H1 (cell line): ENCODE measurements around the gene TRAPPC12. TPM values are rescaled to one million over a fixed set of nuclear protein-coding genes. Genes with fewer than 3 reads are reported as not detected.

Source experiments
- CTCF ChIA-PET: fragments of 300-600 bp; sonication (Branson Sonifier 250); formaldehyde crosslinking; loops from one replicate; lab custom pipeline; 2021; ENCODE audit not compliant: partially characterized antibody; lab: Charles Lee
- POLR2A ChIA-PET: fragments of 300-600 bp; sonication (Branson Sonifier 250); formaldehyde crosslinking; loops from one replicate; lab custom pipeline; 2021; ENCODE audit warnings: inconsistent platforms; ENCODE audit not compliant: partially characterized antibody; lab: Charles Lee
- DNase-seq, 2 experiments: peaks; one replicate each; pipeline versions ENCODE4 v3.0.0 to v3.0.0-alpha.2; 2010 to 2022; ENCODE audit warnings: low spot score in 2 of 2, low read depth in 1 of 2, mixed read lengths in 1 of 2
- FAIRE-seq: peaks from 2 replicates; lab custom pipeline; 2011; peaks lifted over from hg19 to GRCh38; lab: Jason Lieb, UNC
- H2AFZ ChIP-seq: 2 replicates; pipeline ENCODE4 v1.8.1; 2012; ENCODE audit warnings: low read length, inconsistent platforms
- H2AK5ac ChIP-seq: 2 replicates; pipeline ENCODE4 v1.6.1; 2013; ENCODE audit warnings: low read depth, low read length
- H2BK120ac ChIP-seq: replicated peaks from 2 replicates; pipeline ENCODE3; 2013; ENCODE audit warnings: low read depth, low read length, inconsistent platforms
- H2BK12ac ChIP-seq: 2 replicates; pipeline ENCODE4 v1.6.1; 2013; ENCODE audit warnings: low read depth, low read length
- H2BK15ac ChIP-seq: 2 replicates; pipeline ENCODE4 v1.6.1; 2013; ENCODE audit warnings: low read length
- H2BK20ac ChIP-seq: 2 replicates; pipeline ENCODE4 v1.6.1; 2013; ENCODE audit warnings: low read length
- H2BK5ac ChIP-seq: 2 replicates; pipeline ENCODE4 v1.6.1; 2013; ENCODE audit warnings: low read depth, low read length
- H3K14ac ChIP-seq: 2 replicates; pipeline ENCODE4 v1.6.1; 2013; ENCODE audit warnings: inconsistent platforms; ENCODE audit not compliant: insufficient read length
- H3K18ac ChIP-seq: 2 replicates; pipeline ENCODE4 v1.6.1; 2013; ENCODE audit warnings: low read length; ENCODE audit errors: extremely low read depth
- H3K23ac ChIP-seq: 2 replicates; pipeline ENCODE4 v1.6.1; 2013; ENCODE audit warnings: inconsistent platforms; ENCODE audit not compliant: insufficient read length
- H3K23me2 ChIP-seq: 2 replicates; pipeline ENCODE4 v1.6.1; 2013; ENCODE audit warnings: low read depth, low read length
- H3K27ac ChIP-seq: 2 replicates; pipeline ENCODE4 v1.6.1; 2011; ENCODE audit warnings: low read depth, low read length, inconsistent platforms
- H3K27me3 ChIP-seq, 4 experiments: replicated peaks in 1 of 4; 1 replicate in 1 of 4; 2 replicates in 3 of 4; pipeline versions ENCODE4 v1.6.1 to v1.8.1; 2011 to 2013; ENCODE audit warnings: low read length in 3 of 4, mild to moderate bottlenecking in 3 of 4, inconsistent platforms in 2 of 4, mixed read lengths in 2 of 4, moderate library complexity in 1 of 4; ENCODE audit not compliant: control insufficient read depth in 3 of 4, insufficient read depth in 3 of 4; ENCODE audit errors: extremely low read depth in 1 of 4
- H3K36me3 ChIP-seq, 4 experiments: 2 replicates each; pipeline versions ENCODE4 v1.6.1 to v1.8.1; 2011 to 2013; ENCODE audit warnings: mild to moderate bottlenecking in 4 of 4, low read length in 3 of 4, moderate library complexity in 2 of 4, control low read depth in 1 of 4, inconsistent platforms in 1 of 4; ENCODE audit not compliant: insufficient read depth in 4 of 4, control insufficient read depth in 2 of 4
- H3K4ac ChIP-seq: replicated peaks from 2 replicates; pipeline ENCODE3; 2013; ENCODE audit warnings: low read length, low read depth, mixed read lengths, inconsistent platforms; ENCODE audit not compliant: insufficient read length
- H3K4me1 ChIP-seq, 4 experiments: replicated peaks in 1 of 4; 1 replicate in 1 of 4; 2 replicates in 3 of 4; pipeline versions ENCODE4 v1.6.1 to v1.8.1; 2011 to 2013; ENCODE audit warnings: low read length in 3 of 4, inconsistent platforms in 2 of 4, mixed read lengths in 1 of 4; ENCODE audit not compliant: insufficient read depth in 4 of 4, control insufficient read depth in 3 of 4
- H3K4me2 ChIP-seq, 2 experiments: 2 replicates each; pipeline versions ENCODE4 v1.6.1 to v1.8.1; 2011 to 2013; ENCODE audit warnings: low read depth in 2 of 2, low read length in 2 of 2, control low read depth in 1 of 2, inconsistent platforms in 1 of 2, mild to moderate bottlenecking in 1 of 2; ENCODE audit not compliant: insufficient read depth in 1 of 2
- H3K4me3 ChIP-seq, 4 experiments: fragments of 200-600, 300-600 bp in 1 of 4; sonication (generic), shearing (Covaris generic), sonication (Bioruptor Twin) in 1 of 4; 2 replicates each; pipeline versions ENCODE4 v1.5.1 to v1.8.1; 2011 to 2016; ENCODE audit warnings: low read length in 4 of 4, low read depth in 3 of 4, control low read depth in 2 of 4, inconsistent platforms in 2 of 4, mild to moderate bottlenecking in 2 of 4, mixed read lengths in 1 of 4, moderate library complexity in 1 of 4; ENCODE audit not compliant: insufficient read depth in 2 of 4; ENCODE audit errors: extremely low read depth in 1 of 4
- H3K56ac ChIP-seq: replicated peaks from 2 replicates; pipeline ENCODE3; 2013; ENCODE audit warnings: low read depth, mild to moderate bottlenecking, mixed read lengths, low read length, inconsistent platforms; ENCODE audit not compliant: insufficient read length
- H3K79me1 ChIP-seq: 2 replicates; pipeline ENCODE4 v1.6.1; 2013; ENCODE audit warnings: low read depth, low read length, control low read depth
- H3K79me2 ChIP-seq, 2 experiments: 2 replicates each; pipeline versions ENCODE4 v1.6.1 to v1.8.1; 2012 to 2013; ENCODE audit warnings: low read length in 2 of 2, mild to moderate bottlenecking in 2 of 2, inconsistent platforms in 1 of 2; ENCODE audit not compliant: insufficient read depth in 2 of 2, control insufficient read depth in 1 of 2
- H3K9ac ChIP-seq, 4 experiments: replicated peaks in 1 of 4; 1 replicate in 1 of 4; 2 replicates in 3 of 4; pipeline versions ENCODE4 v1.6.1 to v1.8.1; 2011 to 2013; ENCODE audit warnings: low read depth in 3 of 4, low read length in 3 of 4, control low read depth in 2 of 4, mild to moderate bottlenecking in 2 of 4, moderate library complexity in 2 of 4, inconsistent platforms in 1 of 4; ENCODE audit errors: extremely low read depth in 1 of 4
- H3K9me3 ChIP-seq, 2 experiments: 2 replicates each; pipeline versions ENCODE4 v1.6.1 to v1.8.1; 2012 to 2013; ENCODE audit warnings: mild to moderate bottlenecking in 2 of 2, moderate library complexity in 2 of 2, control low read depth in 1 of 2, inconsistent platforms in 1 of 2, low read depth in 1 of 2, low read length in 1 of 2, mixed read lengths in 1 of 2; ENCODE audit not compliant: insufficient read depth in 2 of 2
- H4K20me1 ChIP-seq, 2 experiments: replicated peaks in 1 of 2; 2 replicates each; pipeline versions ENCODE3 to v1.8.1; 2011 to 2013; ENCODE audit warnings: inconsistent platforms in 2 of 2, low read length in 2 of 2, mild to moderate bottlenecking in 1 of 2; ENCODE audit not compliant: insufficient read depth in 2 of 2, control insufficient read depth in 1 of 2
- H4K5ac ChIP-seq: 2 replicates; pipeline ENCODE4 v1.6.1; 2013; ENCODE audit warnings: low read length, low read depth, mixed read lengths, inconsistent platforms; ENCODE audit not compliant: insufficient read length
- H4K8ac ChIP-seq: 2 replicates; pipeline ENCODE4 v1.8.0; 2013; ENCODE audit warnings: mild to moderate bottlenecking, moderate library complexity, low read length, inconsistent platforms; ENCODE audit not compliant: insufficient read depth; ENCODE audit errors: extremely low read depth
- H4K91ac ChIP-seq: replicated peaks from 2 replicates; pipeline ENCODE3; 2013; ENCODE audit warnings: low read length, mixed read lengths, inconsistent platforms; ENCODE audit not compliant: insufficient read length
- CHD1 ChIP-seq: IDR thresholded peaks from 2 replicates; pipeline ENCODE4 v1.6.1; 2012; ENCODE audit warnings: low read depth, low read length, improper control_type of control experiment
- EGR1 ChIP-seq: IDR thresholded peaks from 2 replicates; pipeline ENCODE4 v1.6.1; 2011; ENCODE audit warnings: low read depth, low read length, borderline replicate concordance
- EZH2 ChIP-seq: fragments of 200-600 bp; sonication (generic); IDR thresholded peaks from 2 replicates; pipeline ENCODE4 v1.7.1; 2012; ENCODE audit warnings: low read depth, mild to moderate bottlenecking, moderate library complexity, low read length, inconsistent platforms; ENCODE audit not compliant: severe bottlenecking
- KDM4A ChIP-seq: IDR thresholded peaks from one replicate; pipeline ENCODE4 v1.7.1; 2012; ENCODE audit warnings: low read depth, mild to moderate bottlenecking, moderate library complexity, low read length, inconsistent platforms; ENCODE audit not compliant: severe bottlenecking
- MAFK ChIP-seq: IDR thresholded peaks from 2 replicates; pipeline ENCODE4 v1.6.1; 2012; ENCODE audit warnings: low read depth, mild to moderate bottlenecking, improper control_type of control experiment, low read length
- RAD21 ChIP-seq, 2 experiments: IDR thresholded peaks in 1 of 2; conservative IDR thresholded peaks in 1 of 2; 2 replicates each; pipeline ENCODE4 v1.6.1; 2011; ENCODE audit warnings: low read depth in 2 of 2, low read length in 2 of 2, improper control_type of control experiment in 1 of 2, inconsistent platforms in 1 of 2, mild to moderate bottlenecking in 1 of 2, moderate library complexity in 1 of 2
- YY1 ChIP-seq: IDR thresholded peaks from 2 replicates; pipeline ENCODE4 v1.6.1; 2011; ENCODE audit warnings: low read depth, mild to moderate bottlenecking, low read length
- WGBS, 2 experiments: shearing (Covaris generic) in 1 of 2; methylation state at CpG; one replicate each; pipeline versions ENCODE4 v1.1.6 to v1.1.7; 2013 to 2015; ENCODE audit warnings: low lambda C conversion rate in 2 of 2, mixed read lengths in 2 of 2, inconsistent platforms in 1 of 2, low coverage in 1 of 2, missing lambda C conversion rate in 1 of 2; ENCODE audit not compliant: insufficient replicate concordance in 2 of 2, insufficient coverage in 1 of 2, insufficient read length in 1 of 2; ENCODE audit errors: extremely low coverage in 1 of 2, missing lambda C conversion rate in 1 of 2; 5-methylcytosine and 5-hydroxymethylcytosine counted together
- polyA plus RNA-seq, 7 experiments: library from polyadenylated mRNA; depleted of rRNA in 3 of 7; stranded (reverse) in 5 of 7; unstranded in 2 of 7; fragments of >200 nt in 5 of 7; fragments of 200-250 nt in 2 of 7; gene quantifications; 1 replicate in 5 of 7; 2 replicates in 1 of 7; 4 replicates in 1 of 7; pipeline versions ENCODE4 v1.2.1 to v1.2.3, GENCODE V29; 2011 to 2013; ENCODE audit warnings: missing spikeins in 2 of 7, mixed read lengths in 2 of 7
- total RNA-seq: library from RNA; stranded (reverse); fragmentation: NEBNext Ultra II Directional; extraction: Animal tissue kit (Norgen Biotek cat#: 25700); gene quantifications from 2 replicates; pipeline ENCODE4 v1.2.1, GENCODE V29; 2021
- TF ChIP-seq, protein P1 (sequence below): IDR thresholded peaks from 2 replicates; pipeline ENCODE4 v1.6.1; 2012; ENCODE audit warnings: low read length, inconsistent platforms

TRAPPC12 gene
- total and polyA plus RNA-seq, 2 of the 8 experiments (the other 6 are each of a cell fraction or from before 2014, with no cell fraction given) = 35.0 to 67.3 TPM

DNA sequence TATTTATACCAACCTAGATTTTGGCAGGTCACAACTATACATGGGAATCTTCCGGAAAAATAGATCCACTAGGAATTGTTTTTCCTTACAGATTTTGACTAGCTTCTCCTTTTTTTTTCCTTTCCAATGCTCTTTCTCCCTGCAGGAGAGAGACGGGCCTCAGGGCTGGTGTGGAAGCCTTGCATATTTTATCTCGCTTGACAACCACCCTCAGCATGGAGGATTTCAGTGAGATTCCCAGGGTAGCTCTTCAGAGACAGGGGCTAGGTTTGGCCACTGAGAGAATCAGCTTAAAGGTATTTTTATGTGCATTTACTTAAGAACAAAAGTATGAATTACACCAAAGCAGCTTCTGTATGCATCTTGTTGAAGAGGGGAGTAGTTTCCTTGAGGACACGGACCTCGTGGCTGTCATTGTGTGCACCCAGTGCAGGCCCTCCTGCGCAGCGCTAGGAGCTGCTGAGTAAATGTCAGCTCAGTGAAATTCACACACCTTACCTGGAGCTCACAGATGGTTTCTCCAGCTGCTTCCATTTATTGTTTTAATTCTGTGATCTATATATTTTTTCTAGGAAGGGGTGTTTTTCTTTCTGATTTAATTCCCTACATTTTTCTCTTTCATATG, 54.4 kb downstream of the TRAPPC12 start:
- no peak overlapping the region for H2AK5ac ChIP-seq
- H3K14ac ChIP-seq = no peak overlapping the region
- H2BK20ac ChIP-seq = no peak overlapping the region
- H3K27ac ChIP-seq = no peak overlapping the region
- H3K56ac ChIP-seq = no peak overlapping the region
- no peak overlapping the region for H2BK120ac ChIP-seq
- H3K9ac ChIP-seq = no peak overlapping the region
- WGBS, 2 experiments = 85% methylated on average over 7 of the region's 7 CpGs; no CpG with 5 or more reads in 1 of the 2 experiments
- no peak overlapping the region for H3K4me2 ChIP-seq
- H4K91ac ChIP-seq = no peak overlapping the region
- no peaks in the 10 kb centered on the region for H3K27me3 ChIP-seq
- no peak overlapping the region for H3K18ac ChIP-seq
- no peak overlapping the region for H4K8ac ChIP-seq
- no peaks in the 10 kb centered on the region for H3K23me2 ChIP-seq
- no peak overlapping the region for H3K4ac ChIP-seq
- CTCF ChIA-PET = interaction anchor here (1.0 to 4.1 kb wide), 7 partner anchors 10 to 231 kb away, joined by 3 to 48 read pairs (median 4); no protein-coding TSS in a partner anchor
- no peak overlapping the region for H2BK5ac ChIP-seq
- H3K4me3 ChIP-seq = no peak overlapping the region
- no peaks in the 10 kb centered on the region for H3K79me1 ChIP-seq
- DNase-seq (no peak), FAIRE-seq (no peak)
- H3K79me2 ChIP-seq = no peaks in the 10 kb centered on the region
- no peak overlapping the region for H2AFZ ChIP-seq
- no peak overlapping the region for H2BK12ac ChIP-seq
- H3K9me3 ChIP-seq = no peaks in the 10 kb centered on the region
- H3K4me1 ChIP-seq = peaks cover 0 to 4% (median under 1%) of the 10 kb centered on the region in 4 experiments; a peak in 2 of 7 replicates
- H4K20me1 ChIP-seq = peaks cover 3 to 4% of the 10 kb centered on the region in 2 experiments
- no peak overlapping the region for H4K5ac ChIP-seq
- no peak overlapping the region for H2BK15ac ChIP-seq
- peaks cover 0 to 4% (median 0%) of the 10 kb centered on the region in 4 experiments; a peak in 3 of 8 replicates for H3K36me3 ChIP-seq
- H3K23ac ChIP-seq = no peak overlapping the region
- POLR2A ChIA-PET = interaction anchor here (1.1 to 1.4 kb wide), 2 partner anchors 10 to 86 kb away, joined by 3 to 4 read pairs; no protein-coding TSS in a partner anchor
- TF ChIP-seq EZH2 (no peak), KDM4A (no peak), YY1 (no peak), RAD21 (IDR thresholded peaks at IDR 0.05 in 1 of 2, conservative IDR thresholded peaks at IDR 0.05 in 1 of 2; ENCODE audit: low read depth in 2 of 2, low read length in 2 of 2) (no peak), EGR1 (no peak), CHD1 (no peak), MAFK (no peak)
- TF ChIP-seq, protein P1, sequence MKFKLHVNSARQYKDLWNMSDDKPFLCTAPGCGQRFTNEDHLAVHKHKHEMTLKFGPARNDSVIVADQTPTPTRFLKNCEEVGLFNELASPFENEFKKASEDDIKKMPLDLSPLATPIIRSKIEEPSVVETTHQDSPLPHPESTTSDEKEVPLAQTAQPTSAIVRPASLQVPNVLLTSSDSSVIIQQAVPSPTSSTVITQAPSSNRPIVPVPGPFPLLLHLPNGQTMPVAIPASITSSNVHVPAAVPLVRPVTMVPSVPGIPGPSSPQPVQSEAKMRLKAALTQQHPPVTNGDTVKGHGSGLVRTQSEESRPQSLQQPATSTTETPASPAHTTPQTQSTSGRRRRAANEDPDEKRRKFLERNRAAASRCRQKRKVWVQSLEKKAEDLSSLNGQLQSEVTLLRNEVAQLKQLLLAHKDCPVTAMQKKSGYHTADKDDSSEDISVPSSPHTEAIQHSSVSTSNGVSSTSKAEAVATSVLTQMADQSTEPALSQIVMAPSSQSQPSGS = no peak
